HepG2 (cell line): ENCODE measurements around the gene NCKAP1. TPM values are rescaled to one million over a fixed set of nuclear protein-coding genes. Genes with fewer than 3 reads are reported as not detected.

Source experiments
- ATAC-seq: fragments of 200-7000 bp; cut with Tn5 transposase; 3 replicates; pipeline ENCODE4 v1.9.1; 2020; ENCODE audit warnings: mild to moderate bottlenecking, moderate library complexity
- BruUV-seq: library from RNA; stranded (reverse); fragments of 400-500 nt; replicated peaks from 2 replicates; lab custom pipeline; 2021; lab: Mats Ljungman, UMichigan
- CTCF ChIA-PET: fragments of 300-600 bp; formaldehyde crosslinking; extraction: SDS; loops from one replicate; lab custom pipeline; 2021; ENCODE audit warnings: low total read pairs, inconsistent platforms, low intra/inter-chr PET ratio; lab: Yijun Ruan, JAX
- POLR2A ChIA-PET: fragments of 350-600 bp; sonication (Branson Sonifier 250); formaldehyde crosslinking; loops from one replicate; lab custom pipeline; 2020; ENCODE audit warnings: antibody characterized with exemption, inconsistent platforms; lab: Yijun Ruan, JAX
- DNase-seq: peaks from one replicate; pipeline ENCODE4 v3.0.0-alpha.2; 2015; ENCODE audit warnings: low spot score
- FAIRE-seq: peaks from 3 replicates; lab custom pipeline; 2011; peaks lifted over from hg19 to GRCh38; lab: Jason Lieb, UNC
- H2AFZ ChIP-seq: one replicate; pipeline ENCODE4 v1.6.1; 2011; ENCODE audit warnings: low read length, inconsistent platforms
- H3K27ac ChIP-seq: fragments of 300-600 bp; 3 replicates; pipeline ENCODE4 v1.8.0; 2011; ENCODE audit warnings: mixed run types, mild to moderate bottlenecking, mixed read lengths, low read length, inconsistent platforms; ENCODE audit not compliant: insufficient read depth; ENCODE audit errors: extremely low read length
- H3K27me3 ChIP-seq, 2 experiments: fragments of 200-600 bp in 1 of 2; 2 replicates in 1 of 2; 3 replicates in 1 of 2; pipeline versions ENCODE4 v1.6.0 to v1.8.0; 2011; ENCODE audit warnings: low read length in 2 of 2, mild to moderate bottlenecking in 2 of 2, moderate library complexity in 2 of 2, inconsistent platforms in 1 of 2; ENCODE audit not compliant: insufficient read depth in 2 of 2, control insufficient read depth in 1 of 2
- H3K36me3 ChIP-seq, 2 experiments: fragments of 200-600 bp in 1 of 2; replicated peaks in 1 of 2; 2 replicates in 1 of 2; 3 replicates in 1 of 2; pipeline versions ENCODE4 v1.5.1 to v1.8.0; 2011; ENCODE audit warnings: low read length in 2 of 2, inconsistent platforms in 1 of 2; ENCODE audit not compliant: insufficient read depth in 2 of 2, control insufficient read depth in 1 of 2
- H3K4me1 ChIP-seq: 2 replicates; pipeline ENCODE4 v1.5.1; 2012; ENCODE audit warnings: low read length, inconsistent platforms; ENCODE audit not compliant: insufficient read depth
- H3K4me2 ChIP-seq: 2 replicates; pipeline ENCODE4 v1.6.0; 2011; ENCODE audit warnings: low read depth, low read length, inconsistent platforms
- H3K4me3 ChIP-seq, 3 experiments: fragments of 200-600 bp in 1 of 3; sonication (generic), shearing (Covaris generic) in 1 of 3; replicated peaks in 1 of 3; 2 replicates each; pipeline ENCODE4 v1.5.1; 2011 to 2016; ENCODE audit warnings: low read length in 3 of 3, inconsistent platforms in 2 of 3, low read depth in 2 of 3, mild to moderate bottlenecking in 2 of 3, control low read depth in 1 of 3, mixed read lengths in 1 of 3; ENCODE audit not compliant: insufficient read depth in 1 of 3
- H3K79me2 ChIP-seq: one replicate; pipeline ENCODE4 v1.6.1; 2011; ENCODE audit warnings: low read length, inconsistent platforms; ENCODE audit not compliant: insufficient read depth
- H3K9ac ChIP-seq: 2 replicates; pipeline ENCODE4 v1.6.0; 2011; ENCODE audit warnings: mild to moderate bottlenecking, low read depth, low read length, inconsistent platforms; ENCODE audit not compliant: insufficient read depth
- H3K9me3 ChIP-seq: 2 replicates; pipeline ENCODE4 v1.5.1; 2012; ENCODE audit warnings: mild to moderate bottlenecking, low read length
- H4K20me1 ChIP-seq: 2 replicates; pipeline ENCODE4 v1.6.0; 2011; ENCODE audit warnings: inconsistent platforms, mild to moderate bottlenecking, low read length, moderate library complexity; ENCODE audit not compliant: insufficient read depth
- FLYWCH1 ChIP-seq: sonication (generic); formaldehyde crosslinking; IDR thresholded peaks from 2 replicates; pipeline ENCODE4 v1.8.1; 2023; ENCODE audit warnings: mild to moderate bottlenecking, missing genetic modification reagents
- HES4 ChIP-seq: sonication (generic); formaldehyde crosslinking; IDR thresholded peaks from 2 replicates; pipeline ENCODE4 v1.9.0; 2021; ENCODE audit warnings: mild to moderate bottlenecking, missing genetic modification reagents, borderline replicate concordance
- KDM2A ChIP-seq: sonication (generic); formaldehyde crosslinking; IDR thresholded peaks from 2 replicates; pipeline ENCODE4 v1.4.0; 2020; ENCODE audit warnings: low read depth, missing genetic modification reagents, borderline replicate concordance
- LCORL ChIP-seq, 2 experiments: fragments of 450-650 bp in 1 of 2; sonication (generic) in 1 of 2; formaldehyde crosslinking in 1 of 2; IDR thresholded peaks; 2 replicates each; pipeline versions ENCODE4 v1.5.0 to v1.6.1; 2017 to 2020; ENCODE audit warnings: antibody characterized with exemption in 1 of 2, missing genetic modification reagents in 1 of 2
- MEIS1 ChIP-seq: sonication (generic); formaldehyde crosslinking; IDR thresholded peaks from 2 replicates; pipeline ENCODE4 v1.9.0; 2021; ENCODE audit warnings: mild to moderate bottlenecking, missing genetic modification reagents, moderate library complexity, borderline replicate concordance
- MXD1 ChIP-seq: sonication (generic); formaldehyde crosslinking; IDR thresholded peaks from 2 replicates; pipeline ENCODE4 v1.4.0; 2020; ENCODE audit warnings: mild to moderate bottlenecking, missing genetic modification reagents
- NFATC3 ChIP-seq: sonication (generic); formaldehyde crosslinking; IDR thresholded peaks from 2 replicates; pipeline ENCODE4 v1.5.1; 2020; ENCODE audit warnings: mild to moderate bottlenecking, missing genetic modification reagents
- SNAPC5 ChIP-seq: sonication (generic); formaldehyde crosslinking; IDR thresholded peaks from 2 replicates; pipeline ENCODE4 v1.8.1; 2023; ENCODE audit warnings: mild to moderate bottlenecking, missing genetic modification reagents, borderline replicate concordance
- TCF7 ChIP-seq: sonication (generic); IDR thresholded peaks from 2 replicates; pipeline ENCODE4 v1.6.1; 2016; ENCODE audit warnings: antibody characterized with exemption, low read depth
- TFDP1 ChIP-seq: IDR thresholded peaks from 2 replicates; pipeline ENCODE4 v1.6.1; 2016; ENCODE audit warnings: missing compliant biosample characterization, missing genetic modification reagents, borderline replicate concordance
- ZNF264 ChIP-seq: sonication (generic); formaldehyde crosslinking; IDR thresholded peaks from 2 replicates; pipeline ENCODE4 v1.4.0; 2020; ENCODE audit warnings: missing genetic modification reagents
- ZNF570 ChIP-seq: sonication (generic); formaldehyde crosslinking; IDR thresholded peaks from 2 replicates; pipeline ENCODE4 v1.4.0; 2020; ENCODE audit warnings: mild to moderate bottlenecking, missing genetic modification reagents, borderline replicate concordance
- ZNF7 ChIP-seq: IDR thresholded peaks from 2 replicates; pipeline ENCODE4 v1.6.1; 2016; ENCODE audit warnings: missing biosample characterization, missing genetic modification reagents
- ZNF703 ChIP-seq: sonication (generic); formaldehyde crosslinking; IDR thresholded peaks from 2 replicates; pipeline ENCODE4 v1.5.1; 2020; ENCODE audit warnings: missing genetic modification reagents, mild to moderate bottlenecking, moderate library complexity, borderline replicate concordance
- ZSCAN12 ChIP-seq: sonication (generic); formaldehyde crosslinking; IDR thresholded peaks from 2 replicates; pipeline ENCODE4 v1.9.0; 2021; ENCODE audit warnings: mild to moderate bottlenecking, missing genetic modification reagents
- ZSCAN9 ChIP-seq: IDR thresholded peaks from 2 replicates; pipeline ENCODE4 v1.6.1; 2016; ENCODE audit warnings: borderline replicate concordance
- WGBS: methylation state at CpG from one replicate; pipeline ENCODE4 v1.1.6; 2017; ENCODE audit warnings: low lambda C conversion rate; 5-methylcytosine and 5-hydroxymethylcytosine counted together
- in situ Hi-C: cut with HindIII; loops from 2 replicates; pipeline ENCODE4 v1.10.0; 2017; ENCODE audit warnings: low pct_unique_long_range_greater_than_20kb; ENCODE audit not compliant: extremely low pct_ligation_motif_present
- intact Hi-C: fragments of 100-400 bp; cut with micrococcal nuclease; formaldehyde crosslinking; loops from one replicate; pipeline ENCODE4 v1.10.0; 2022; ENCODE audit not compliant: unreplicated experiment
- polyA plus RNA-seq, 8 experiments: library from polyadenylated mRNA; depleted of rRNA in 3 of 8; stranded (reverse) in 7 of 8; unstranded in 1 of 8; fragments of >200 nt; fragmentation: Illumina TruSeq in 4 of 8; extraction: Trizol in 4 of 8; gene quantifications; 2 replicates each; pipeline versions ENCODE4 v1.2.1 to v1.2.3, GENCODE V29; 2011 to 2016; ENCODE audit warnings: low read depth in 4 of 8, missing spikeins in 1 of 8, mixed read lengths in 1 of 8; ENCODE audit not compliant: insufficient read depth in 1 of 8
- total RNA-seq, 5 experiments: library from RNA; depleted of rRNA; stranded (reverse); fragments of >200 nt; fragmentation: Illumina TruSeq; extraction: Trizol; gene quantifications; 2 replicates each; pipeline ENCODE4 v1.2.3, GENCODE V29; 2016; ENCODE audit warnings: low read depth in 1 of 5
- TF ChIP-seq, protein P1 (sequence below): sonication (generic); formaldehyde crosslinking; IDR thresholded peaks from 2 replicates; pipeline ENCODE4 v1.4.0; 2020; ENCODE audit warnings: missing genetic modification reagents, mild to moderate bottlenecking, borderline replicate concordance
- TF ChIP-seq, protein P2 (sequence below): IDR thresholded peaks from 2 replicates; pipeline ENCODE4 v1.6.1; 2012; ENCODE audit warnings: inconsistent platforms

NCKAP1 gene
- total and polyA plus RNA-seq, 2 of the 13 experiments (the other 11 are each of a cell fraction or from before 2014, with no cell fraction given), result 72.1 to 96.3 TPM

DNA sequence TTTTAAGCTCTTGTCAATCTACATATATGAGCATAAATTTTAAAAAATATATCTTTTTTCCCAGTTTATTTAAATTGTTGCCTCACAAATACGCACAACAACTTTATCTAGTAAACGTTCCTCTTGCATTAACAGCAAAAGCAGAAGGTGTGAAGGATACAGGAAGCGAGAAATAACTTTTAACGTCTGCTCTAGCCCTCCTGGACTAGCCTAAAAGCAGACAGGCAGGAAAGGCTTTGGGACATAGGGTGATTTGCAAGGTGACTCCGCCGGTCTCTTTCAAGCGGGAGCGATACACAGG is 39.9 kb upstream of the NCKAP1 start (continued):
- TF ChIP-seq KDM2A (CRISPR knock-in tag) (peak; percentile 3; the same call in 1 of the 2 replicates), ZNF264 (CRISPR knock-in tag) (no peak), ZNF7 (CRISPR knock-in tag) (peak; percentile 100), SNAPC5 (no peak), MXD1 (CRISPR knock-in tag) (no peak), TCF7 (0 out of 2 replicates have a peak, but pooled peaks have one; percentile 34), TFDP1 (CRISPR knock-in tag) (peak; percentile 6; the same call in 1 of the 2 replicates), LCORL (IDR thresholded peaks at IDR 0.05) (no peak), LCORL (CRISPR knock-in tag; IDR thresholded peaks at IDR 0.05) (peak; percentile 32; the same call in 1 of the 2 replicates), NFATC3 (CRISPR knock-in tag) (0 out of 2 replicates have a peak, but pooled peaks have one; percentile 33), ZSCAN9 (CRISPR knock-in tag) (no peak)
- TF ChIP-seq, protein P1, sequence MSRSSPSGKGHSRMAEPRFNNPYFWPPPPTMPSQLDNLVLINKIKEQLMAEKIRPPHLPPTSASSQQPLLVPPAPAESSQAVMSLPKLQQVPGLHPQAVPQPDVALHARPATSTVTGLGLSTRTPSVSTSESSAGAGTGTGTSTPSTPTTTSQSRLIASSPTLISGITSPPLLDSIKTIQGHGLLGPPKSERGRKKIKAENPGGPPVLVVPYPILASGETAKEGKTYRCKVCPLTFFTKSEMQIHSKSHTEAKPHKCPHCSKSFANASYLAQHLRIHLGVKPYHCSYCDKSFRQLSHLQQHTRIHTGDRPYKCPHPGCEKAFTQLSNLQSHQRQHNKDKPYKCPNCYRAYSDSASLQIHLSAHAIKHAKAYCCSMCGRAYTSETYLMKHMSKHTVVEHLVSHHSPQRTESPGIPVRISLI, result no peak

- intact Hi-C loops, result no loop called here
- FAIRE-seq (no peak), ATAC-seq (no peak), DNase-seq (no peak)
- Histone ChIP-seq H3K79me2 (no peaks in the 10 kb centered on the region), H3K9me3 (peaks cover 7% of the 10 kb centered on the region; the same call in 1 of the 2 replicates), H2AFZ (no peak overlapping the region), H3K36me3 (no peaks in the 10 kb centered on the region), H3K4me2 (no peak overlapping the region), H3K27ac (no peak overlapping the region), H3K9ac (no peak overlapping the region), H4K20me1 (no peaks in the 10 kb centered on the region), H3K4me3 (no peak overlapping the region), H3K4me1 (peaks cover 6% of the 10 kb centered on the region; the same call in 1 of the 2 replicates), H3K27me3 (peaks cover 0 to 24% of the 10 kb centered on the region in 2 experiments; a peak in 2 of 5 replicates)
- no TSS peak for BruUV-seq
- POLR2A ChIA-PET, result interaction anchor here (1.3 kb wide), 1 partner anchor 53 kb away, joined by 3 read pairs; no protein-coding TSS in a partner anchor
- CTCF ChIA-PET, result no interaction called here
- TF ChIP-seq HES4 (CRISPR knock-in tag) (no peak), FLYWCH1 (no peak), ZNF703 (CRISPR knock-in tag) (no peak), ZNF570 (CRISPR knock-in tag) (no peak), ZSCAN12 (CRISPR knock-in tag) (no peak), MEIS1 (no peak)
- TF ChIP-seq, protein P2, sequence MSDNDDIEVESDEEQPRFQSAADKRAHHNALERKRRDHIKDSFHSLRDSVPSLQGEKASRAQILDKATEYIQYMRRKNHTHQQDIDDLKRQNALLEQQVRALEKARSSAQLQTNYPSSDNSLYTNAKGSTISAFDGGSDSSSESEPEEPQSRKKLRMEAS, result no peak
- WGBS, result 45% methylated on average over 7 of the region's 7 CpGs
- in situ Hi-C loops, result no loop called here
Measured at GRCh38 chr2:183072177-183072576, 33.9 kb upstream of the NCKAP1 start.
